HepG2 (cell line): ENCODE results near the gene BABAM1. TPM values are rescaled to one million over a fixed set of nuclear protein-coding genes. Genes with fewer than 3 reads are reported as not detected.

ENCODE experiments used
- ADNP ChIP-seq: sonication (generic); formaldehyde crosslinking; IDR thresholded peaks from 2 replicates; pipeline ENCODE4 v1.4.0; 2020; ENCODE audit warnings: missing genetic modification reagents
- BRF2 ChIP-seq: sonication (generic); formaldehyde crosslinking; IDR thresholded peaks from 2 replicates; pipeline ENCODE4 v1.8.1; 2022; ENCODE audit warnings: mild to moderate bottlenecking, missing genetic modification reagents
- CERS6 ChIP-seq: sonication (generic); formaldehyde crosslinking; IDR thresholded peaks from 2 replicates; pipeline ENCODE4 v1.5.0; 2020; ENCODE audit warnings: missing genetic modification reagents
- CREB3 ChIP-seq: sonication (generic); formaldehyde crosslinking; IDR thresholded peaks from 2 replicates; pipeline ENCODE4 v1.5.0; 2020; ENCODE audit warnings: missing genetic modification reagents
- KDM5A ChIP-seq: fragments of 200-600 bp; sonication (generic); IDR thresholded peaks from 2 replicates; pipeline ENCODE4 v1.7.0; 2018; ENCODE audit warnings: antibody characterized with exemption, mild to moderate bottlenecking, low read length, borderline replicate concordance
- PRDM15 ChIP-seq: sonication (generic); formaldehyde crosslinking; IDR thresholded peaks from 2 replicates; pipeline ENCODE4 v1.4.0; 2020; ENCODE audit warnings: missing genetic modification reagents
- SOX13 ChIP-seq, 3 experiments: fragments of 450-650 bp in 1 of 3; sonication (generic) in 1 of 3; formaldehyde crosslinking in 1 of 3; IDR thresholded peaks in 2 of 3; conservative IDR thresholded peaks in 1 of 3; 2 replicates each; pipeline versions ENCODE4 v1.5.0 to v1.6.1; 2016 to 2020; ENCODE audit warnings: antibody characterized with exemption in 1 of 3, mild to moderate bottlenecking in 1 of 3, missing compliant biosample characterization in 1 of 3, missing genetic modification reagents in 1 of 3, moderate library complexity in 1 of 3
- TRAFD1 ChIP-seq: sonication (generic); formaldehyde crosslinking; IDR thresholded peaks from 2 replicates; pipeline ENCODE4 v1.5.1; 2020; ENCODE audit warnings: missing genetic modification reagents, mild to moderate bottlenecking, borderline replicate concordance
- ZBTB10 ChIP-seq: sonication (generic); formaldehyde crosslinking; IDR thresholded peaks from 2 replicates; pipeline ENCODE4 v1.4.0; 2020; ENCODE audit warnings: missing genetic modification reagents, borderline replicate concordance
- ZNF232 ChIP-seq: sonication (generic); formaldehyde crosslinking; IDR thresholded peaks from 2 replicates; pipeline ENCODE4 v1.4.0; 2020; ENCODE audit warnings: missing genetic modification reagents, borderline replicate concordance
- ZNF510 ChIP-seq: sonication (generic); formaldehyde crosslinking; IDR thresholded peaks from 2 replicates; pipeline ENCODE4 v1.4.0; 2020; ENCODE audit warnings: low read depth, mild to moderate bottlenecking, missing genetic modification reagents
- polyA plus RNA-seq, 8 experiments: library from polyadenylated mRNA; depleted of rRNA in 3 of 8; stranded (reverse) in 7 of 8; unstranded in 1 of 8; fragments of >200 nt; fragmentation: Illumina TruSeq in 4 of 8; extraction: Trizol in 4 of 8; gene quantifications; 2 replicates each; pipeline versions ENCODE4 v1.2.1 to v1.2.3, GENCODE V29; 2011 to 2016; ENCODE audit warnings: low read depth in 4 of 8, missing spikeins in 1 of 8, mixed read lengths in 1 of 8; ENCODE audit not compliant: insufficient read depth in 1 of 8
- total RNA-seq, 5 experiments: library from RNA; depleted of rRNA; stranded (reverse); fragments of >200 nt; fragmentation: Illumina TruSeq; extraction: Trizol; gene quantifications; 2 replicates each; pipeline ENCODE4 v1.2.3, GENCODE V29; 2016; ENCODE audit warnings: low read depth in 1 of 5

BABAM1 gene
- total and polyA plus RNA-seq, 2 of the 13 experiments (the other 11 are each of a cell fraction or from before 2014, with no cell fraction given): 70.0 to 82.0 TPM

GRCh38 chr19:17226002-17226933 is 41.0 kb upstream of the BABAM1 start, which contains the start of gene OCEL1 (continued):
- TF ChIP-seq BRF2 (CRISPR knock-in tag): no peak
- TF ChIP-seq KDM5A: peak; percentile 52; the same call in 1 of the 2 replicates
- no peak for TF ChIP-seq SOX13 (IDR thresholded peaks at IDR 0.05)
- no peak for TF ChIP-seq SOX13 (CRISPR knock-in tag; conservative IDR thresholded peaks at IDR 0.05 in 1 of 2, IDR thresholded peaks at IDR 0.05 in 1 of 2)
- TF ChIP-seq TRAFD1: peak; percentile 93; the same call in 1 of the 2 replicates
- TF ChIP-seq ZBTB10 (CRISPR knock-in tag): peak; percentile 51; the same call in 1 of the 2 replicates
- TF ChIP-seq ADNP (CRISPR knock-in tag): no peak
- TF ChIP-seq ZNF510 (CRISPR knock-in tag): peak; percentile 89; the same call in 1 of the 2 replicates
- TF ChIP-seq CERS6 (CRISPR knock-in tag): no peak
- TF ChIP-seq PRDM15: peak; percentile 58; the same call in 1 of the 2 replicates
- TF ChIP-seq CREB3 (CRISPR knock-in tag): no peak; the same call in 1 of the 2 replicates
- TF ChIP-seq ZNF232: peak; percentile 64; the same call in 1 of the 2 replicates
